IPS-NIHi7 (cell line): ENCODE data around the gene CNKSR3.

Experiments used
- DNase-seq: peaks from one replicate; pipeline ENCODE4 v3.0.0; 2012; ENCODE audit warnings: mixed read lengths; ENCODE audit errors: extremely low spot score

Gene CNKSR3

GRCh38 chr6:154502553-154502952, 7.9 kb downstream of the CNKSR3 start:
- DNase-seq = no peak

- no peak for DNase-seq
These were observed 9.0 kb downstream of the CNKSR3 start for GRCh38 chr6:154501578-154501868.

- peak; percentile 60 for DNase-seq
These were observed 9.5 kb downstream of the CNKSR3 start for GRCh38 chr6:154500769-154501577.

GRCh38 chr6:154499855-154500589, 10.5 kb downstream of the CNKSR3 start:
- no peak for DNase-seq

GRCh38 chr6:154498340-154498934, 12.0 kb downstream of the CNKSR3 start:
- no peak for DNase-seq

- no peak for DNase-seq
These were observed 13.5 kb downstream of the CNKSR3 start for GRCh38 chr6:154496793-154497517.

GRCh38 chr6:154496186-154496585, 14.3 kb downstream of the CNKSR3 start:
- no peak for DNase-seq

- no peak for DNase-seq
These were observed 15.7 kb downstream of the CNKSR3 start for GRCh38 chr6:154494592-154495311.

GRCh38 chr6:154491567-154492470, 18.7 kb downstream of the CNKSR3 start:
- DNase-seq = no peak

GRCh38 chr6:154489822-154490221, 20.7 kb downstream of the CNKSR3 start:
- DNase-seq = no peak

- DNase-seq = no peak
These were observed 21.6 kb downstream of the CNKSR3 start for GRCh38 chr6:154488802-154489437.

GRCh38 chr6:154488248-154488593, 22.3 kb downstream of the CNKSR3 start:
- no peak for DNase-seq

GRCh38 chr6:154487367-154488247, 22.9 kb downstream of the CNKSR3 start:
- no peak for DNase-seq

- DNase-seq = no peak
These were observed 24.7 kb downstream of the CNKSR3 start for GRCh38 chr6:154485815-154486214.

- DNase-seq = no peak
These were observed 25.5 kb downstream of the CNKSR3 start for GRCh38 chr6:154484942-154485341.

GRCh38 chr6:154482858-154483257, 27.6 kb downstream of the CNKSR3 start:
- no peak for DNase-seq

- no peak for DNase-seq
These were observed 28.9 kb downstream of the CNKSR3 start for GRCh38 chr6:154481521-154482013.

- DNase-seq = no peak
These were observed 30.5 kb downstream of the CNKSR3 start for GRCh38 chr6:154479771-154480639.
